Tibial nerve (tissue), 3 donors: ENCODE measurements around the gene MICAL2.

Source experiments
- EP300 ChIP-seq, 2 donors: sonication (generic); formaldehyde crosslinking; IDR thresholded peaks; one replicate each; pipeline ENCODE4 v1.6.1; 2017; ENCODE audit warnings: antibody characterized with exemption in 2 of 2, mild to moderate bottlenecking in 1 of 2
- POLR2A ChIP-seq, 2 donors: fragments of 450-650 bp; IDR thresholded peaks; one replicate each; pipeline ENCODE4 v1.6.1; 2017; ENCODE audit warnings: antibody characterized with exemption in 2 of 2, mild to moderate bottlenecking in 2 of 2, moderate library complexity in 2 of 2

DNA sequence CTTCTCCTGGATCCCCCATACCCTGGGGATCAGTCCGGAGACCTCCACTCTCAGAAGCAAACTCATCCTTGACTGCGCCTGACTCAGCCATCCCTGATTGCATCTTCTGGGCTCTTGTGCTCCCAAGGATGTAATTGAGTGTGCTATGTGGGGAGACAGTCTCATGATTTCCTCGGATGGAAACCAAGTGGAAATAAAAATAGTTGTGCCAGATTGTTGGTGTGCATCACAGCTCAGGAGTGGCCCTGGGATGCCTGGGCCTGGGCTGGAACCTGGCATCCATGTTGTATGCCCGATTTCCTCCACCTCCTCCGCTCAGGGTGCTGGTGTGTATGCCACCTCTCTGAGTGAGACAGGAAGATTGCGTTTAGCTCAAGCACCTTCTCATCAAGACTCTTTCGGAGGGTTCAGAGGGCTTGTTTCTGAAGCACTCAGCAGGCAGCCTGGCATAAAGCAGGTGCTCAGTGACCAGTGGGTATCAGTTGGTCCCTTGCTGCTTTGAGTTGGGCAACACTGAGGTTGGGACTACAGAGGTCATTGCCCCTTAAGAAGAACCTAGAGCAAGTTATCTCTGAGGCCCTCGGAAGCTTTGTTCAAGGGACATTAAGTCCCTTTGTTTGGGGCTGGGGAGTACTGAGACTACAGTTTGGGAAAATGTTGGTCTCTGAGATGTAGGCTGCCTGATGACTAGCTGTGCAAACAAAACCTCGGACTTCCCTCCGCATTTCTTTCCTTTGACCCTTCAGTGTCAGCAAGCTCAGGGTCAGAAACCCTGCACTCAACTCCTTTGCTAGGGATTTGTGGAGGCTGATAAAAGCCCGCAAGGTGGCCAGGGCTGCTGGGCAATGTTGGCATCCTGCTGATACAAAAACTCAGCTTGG, 24.8 kb upstream of the MICAL2 start:
- TF ChIP-seq EP300 (IDR thresholded peaks at IDR 0.05) (no peak), POLR2A (IDR thresholded peaks at IDR 0.05) (no peak)
